Subcutaneous adipose tissue (tissue), 4 donors: ENCODE data around the gene DNM2. TPM values are rescaled to one million over a fixed set of nuclear protein-coding genes. Genes with fewer than 3 reads are reported as not detected.

Experiments used
- CTCF ChIP-seq: fragments of 450-650 bp; IDR thresholded peaks from one replicate; pipeline ENCODE4 v1.5.1; 2016; ENCODE audit warnings: low read depth, mild to moderate bottlenecking, control low read depth, antibody characterized with exemption, moderate library complexity
- total RNA-seq, 4 donors: library from RNA; depleted of rRNA; stranded (reverse); fragments of >200 nt; gene quantifications; one replicate each; pipeline ENCODE4 v1.1.0, GENCODE V29; 2016

The DNM2 gene
- total RNA-seq, 4 donors from 2014 or later, result 63.9 to 140 (median 91.5) TPM

DNA sequence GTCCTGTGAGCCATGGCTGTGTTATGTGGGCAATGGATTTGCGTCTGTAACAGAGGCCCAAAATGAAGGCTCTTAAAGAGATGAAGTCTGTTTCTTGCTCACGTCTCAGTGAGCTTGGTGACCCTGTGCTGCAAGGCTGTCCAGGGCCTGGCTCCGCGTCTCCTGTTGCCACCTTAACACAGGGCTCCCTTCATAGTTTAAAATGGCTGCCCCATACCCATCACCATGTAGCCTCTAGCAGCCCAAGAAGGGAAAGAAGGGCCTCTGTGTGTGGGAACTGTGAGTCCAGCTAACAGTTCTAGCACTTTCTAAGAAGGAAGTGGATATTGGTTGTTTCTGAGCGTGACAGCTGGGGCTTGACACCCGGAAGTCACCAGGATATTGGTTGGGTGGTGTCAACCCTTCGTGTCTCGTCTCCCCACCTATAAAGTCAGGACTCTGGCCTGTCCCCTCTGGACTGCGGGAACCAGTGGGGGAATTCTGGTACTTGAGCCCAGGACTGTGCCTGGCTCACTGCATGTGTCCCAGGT, 97.2 kb downstream of the DNM2 start:
- TF ChIP-seq CTCF, result no peak

- TF ChIP-seq CTCF, result no peak
Measured at GRCh38 chr19:10815969-10816644, 98.2 kb downstream of the DNM2 start.

- no peak for TF ChIP-seq CTCF
Measured at GRCh38 chr19:10816691-10817090, 98.8 kb downstream of the DNM2 start.

- no peak for TF ChIP-seq CTCF
Measured at GRCh38 chr19:10817291-10818038, 99.6 kb downstream of the DNM2 start.

- no peak for TF ChIP-seq CTCF
Measured at GRCh38 chr19:10818301-10819123, 100.6 kb downstream of the DNM2 start.

DNA sequence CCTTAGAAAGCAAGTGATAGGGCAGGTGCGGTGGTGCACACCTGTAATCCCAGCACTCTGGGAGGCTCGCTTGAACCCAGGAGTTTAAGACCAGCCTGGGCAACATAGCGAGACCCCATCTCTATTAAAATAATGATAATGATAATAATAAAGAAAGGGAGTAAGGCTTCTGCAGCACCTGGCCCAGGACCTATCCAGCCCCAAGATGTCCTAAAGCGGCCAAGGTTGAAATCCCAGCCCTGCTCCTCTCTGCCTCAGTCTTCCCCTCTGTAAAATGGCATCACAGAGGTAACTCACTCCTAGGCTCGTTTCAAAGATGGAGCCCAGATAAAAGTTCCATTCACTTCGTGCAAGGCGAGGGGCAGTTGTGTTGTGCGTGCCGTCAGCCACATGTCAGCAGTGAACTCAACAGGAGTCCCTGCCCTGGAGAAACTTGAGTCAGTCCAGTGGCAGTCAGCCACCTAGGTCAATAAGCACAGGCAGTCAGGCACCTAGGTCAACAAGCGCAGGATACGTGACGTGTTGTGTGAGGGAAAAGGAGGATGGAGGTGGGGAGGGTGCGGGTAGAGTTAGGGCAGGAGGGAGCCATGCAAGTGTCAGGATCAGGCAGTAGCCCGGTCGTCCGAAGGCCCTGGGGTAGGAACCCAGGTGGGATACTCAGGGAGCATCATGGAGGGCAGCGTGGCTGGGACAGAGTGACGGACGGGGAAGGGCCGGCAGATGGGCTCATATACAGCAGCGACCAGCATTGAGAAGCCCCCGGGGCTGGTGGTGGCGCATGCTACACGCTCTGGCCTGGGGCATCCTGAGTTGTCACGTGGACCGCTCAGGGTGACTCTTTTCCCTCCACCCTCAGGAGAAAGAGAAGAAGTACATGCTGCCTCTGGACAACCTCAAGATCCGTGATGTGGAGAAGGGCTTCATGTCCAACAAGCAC, 101.5 kb downstream of the DNM2 start:
- TF ChIP-seq CTCF, result no peak
